Neural cell (in vitro differentiated cells): ENCODE measurements around the gene PTOV1. TPM values are rescaled to one million over a fixed set of nuclear protein-coding genes. Genes with fewer than 3 reads are reported as not detected.
A peak's percentile ranks its signal among the peaks of the same experiment; 100 is the strongest.
"Not testable (repeated sequence)": the region's sequence is repeated elsewhere in the genome, so short reads cannot be mapped to it uniquely, and the experiment has no call there.

Source experiments
- H2AFZ ChIP-seq: fragments of 200-600, 300-800 bp; sonication (generic), shearing (Covaris generic); 2 replicates; pipeline ENCODE4 v1.6.0; 2014; ENCODE audit warnings: low read depth, mild to moderate bottlenecking, antibody characterized with exemption, low read length, moderate library complexity
- H3F3A ChIP-seq: fragments of 200-600 bp; shearing (Covaris generic); 2 replicates; pipeline ENCODE4 v1.6.1; 2016; ENCODE audit warnings: mild to moderate bottlenecking, moderate library complexity, mixed read lengths, antibody characterized with exemption, low read length; ENCODE audit not compliant: insufficient read depth, poor library complexity, severe bottlenecking
- H3K27ac ChIP-seq: fragments of 200-600, 300-800 bp; sonication (generic), shearing (Covaris generic); 2 replicates; pipeline ENCODE4 v1.5.1; 2014; ENCODE audit warnings: mild to moderate bottlenecking, low read length, moderate library complexity
- H3K27me3 ChIP-seq: fragments of 300-800, 200-600 bp; sonication (generic), shearing (Covaris generic); 2 replicates; pipeline ENCODE4 v1.6.0; 2014; ENCODE audit warnings: mild to moderate bottlenecking, low read depth, low read length, moderate library complexity; ENCODE audit not compliant: insufficient read depth
- H3K36me3 ChIP-seq: fragments of 300-800, 200-600 bp; sonication (generic), shearing (Covaris generic); 2 replicates; pipeline ENCODE4 v1.5.1; 2014; ENCODE audit warnings: mild to moderate bottlenecking, antibody characterized with exemption, low read length, moderate library complexity; ENCODE audit not compliant: insufficient read depth
- H3K4me2 ChIP-seq: fragments of 300-800, 200-600 bp; sonication (generic), shearing (Covaris generic); 2 replicates; pipeline ENCODE4 v1.6.0; 2014; ENCODE audit warnings: mild to moderate bottlenecking, low read length
- H3K4me3 ChIP-seq: fragments of 300-800, 200-600 bp; sonication (generic), shearing (Covaris generic); 2 replicates; pipeline ENCODE4 v1.5.1; 2014; ENCODE audit warnings: mild to moderate bottlenecking, low read length, moderate library complexity
- H3K79me2 ChIP-seq: fragments of 200-600 bp; shearing (Covaris generic); replicated peaks from 2 replicates; pipeline ENCODE4 v1.6.0; 2014; ENCODE audit warnings: mild to moderate bottlenecking, low read length, moderate library complexity; ENCODE audit not compliant: insufficient read depth
- H3K9ac ChIP-seq: fragments of 300-800, 200-600 bp; sonication (generic), shearing (Covaris generic); 2 replicates; pipeline ENCODE4 v1.6.1; 2016; ENCODE audit warnings: mild to moderate bottlenecking, low read length, mixed read lengths
- H3K9me2 ChIP-seq: fragments of 200-600 bp; shearing (Covaris generic); 2 replicates; pipeline ENCODE4 v1.6.1; 2016; ENCODE audit warnings: mild to moderate bottlenecking, low read length, mixed read lengths; ENCODE audit not compliant: insufficient read depth
- H3K9me3 ChIP-seq: fragments of 200-600, 300-800 bp; sonication (generic), shearing (Covaris generic); 2 replicates; pipeline ENCODE4 v1.6.1; 2016; ENCODE audit warnings: mild to moderate bottlenecking, mixed run types, low read length, moderate library complexity, mixed read lengths
- H4K20me1 ChIP-seq: fragments of 200-600 bp; shearing (Covaris generic); 2 replicates; pipeline ENCODE4 v1.6.1; 2016; ENCODE audit warnings: mild to moderate bottlenecking, mixed run types; ENCODE audit not compliant: insufficient read depth
- EP300 ChIP-seq: fragments of 450-650 bp; conservative IDR thresholded peaks from 2 replicates; pipeline ENCODE4 v1.6.1; 2014; ENCODE audit warnings: antibody characterized with exemption, mild to moderate bottlenecking, moderate library complexity; ENCODE audit not compliant: poor library complexity, severe bottlenecking
- EZH2 ChIP-seq: fragments of 200-600, 300-800 bp; shearing (Covaris generic), sonication (generic); IDR thresholded peaks from 2 replicates; pipeline ENCODE4 v1.6.1; 2014; ENCODE audit warnings: antibody characterized with exemption, low read length, borderline replicate concordance, mild to moderate bottlenecking; ENCODE audit not compliant: insufficient read depth, poor library complexity, severe bottlenecking
- MXI1 ChIP-seq: fragments of 450-650 bp; conservative IDR thresholded peaks from 2 replicates; pipeline ENCODE4 v1.6.1; 2014; ENCODE audit warnings: antibody characterized with exemption, mild to moderate bottlenecking; ENCODE audit not compliant: poor library complexity, severe bottlenecking
- POLR2AphosphoS5 ChIP-seq: IDR thresholded peaks from 2 replicates; pipeline ENCODE4 v1.6.1; 2012
- RAD21 ChIP-seq: fragments of 450-650 bp; conservative IDR thresholded peaks from 2 replicates; pipeline ENCODE4 v1.6.1; 2014; ENCODE audit warnings: antibody characterized with exemption, mild to moderate bottlenecking, moderate library complexity
- SMC3 ChIP-seq: fragments of 450-650 bp; conservative IDR thresholded peaks from 2 replicates; pipeline ENCODE4 v1.6.1; 2014; ENCODE audit warnings: antibody characterized with exemption, mild to moderate bottlenecking, moderate library complexity; ENCODE audit not compliant: poor library complexity
- TAF1 ChIP-seq: IDR thresholded peaks from 2 replicates; pipeline ENCODE4 v1.6.1; 2012; ENCODE audit warnings: low read depth
- polyA plus RNA-seq: library from polyadenylated mRNA; depleted of rRNA; stranded (reverse); fragments of >200 nt; gene quantifications from 2 replicates; pipeline ENCODE4 v1.2.3, GENCODE V29; 2014
- TF ChIP-seq, protein P1 (sequence below): fragments of 450-650 bp; IDR thresholded peaks from 2 replicates; pipeline ENCODE4 v1.5.1; 2014; ENCODE audit warnings: antibody characterized with exemption, mild to moderate bottlenecking, moderate library complexity; ENCODE audit not compliant: poor library complexity, severe bottlenecking
- TF ChIP-seq, protein P2 (sequence below): IDR thresholded peaks from 2 replicates; pipeline ENCODE4 v1.6.1; 2012; ENCODE audit warnings: borderline replicate concordance

PTOV1 gene
- polyA plus RNA-seq, 1 donor from 2014 or later, result 199 TPM

DNA sequence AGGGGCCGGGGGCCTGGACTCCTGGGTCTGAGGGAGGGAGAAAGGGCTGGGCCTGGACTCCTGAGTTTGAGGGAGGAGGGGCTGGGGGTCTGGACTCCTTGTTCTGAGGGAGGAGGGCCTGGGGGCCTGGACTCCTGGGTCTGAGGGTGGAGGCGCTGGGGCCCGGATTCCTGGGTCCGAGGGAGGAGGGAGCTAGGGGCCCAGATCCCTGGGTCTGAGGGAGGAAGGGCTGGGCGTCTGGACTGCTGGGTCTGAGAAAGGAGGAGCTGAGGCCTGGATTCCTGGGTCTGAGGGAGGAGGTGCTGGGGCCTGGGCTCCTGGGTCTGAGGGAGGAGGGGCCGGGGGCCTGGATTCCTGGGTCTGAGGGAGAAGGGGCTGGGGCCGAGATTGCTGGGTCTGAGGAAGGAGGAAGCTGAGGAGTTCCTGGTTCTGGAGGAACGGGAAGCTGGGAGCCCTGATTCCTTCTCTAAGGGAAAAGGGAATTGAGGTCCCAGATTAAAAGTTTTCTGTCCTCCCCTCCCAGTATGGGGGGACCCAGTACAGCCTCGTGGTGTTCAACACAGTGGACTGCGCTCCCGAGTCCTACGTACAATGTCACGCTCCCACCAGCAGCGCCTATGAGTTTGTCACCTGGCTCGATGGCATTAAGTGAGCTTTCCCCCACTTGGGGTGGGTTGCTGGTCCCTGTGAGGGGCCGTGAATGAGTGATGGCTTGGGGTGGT lies 32.1 kb upstream of the PTOV1 start:
- H3K27me3 ChIP-seq, result no peaks in the 10 kb centered on the region
- no peaks in the 10 kb centered on the region for H3K9me2 ChIP-seq
- H4K20me1 ChIP-seq, result no peaks in the 10 kb centered on the region
- peak overlapping the region; percentile 96 for H3K27ac ChIP-seq
- peak overlapping the region; percentile 97 for H3K4me3 ChIP-seq
- H3K36me3 ChIP-seq, result no peaks in the 10 kb centered on the region
- no peaks in the 10 kb centered on the region for H3K9me3 ChIP-seq
- peak overlapping the region; percentile 89 for H3K9ac ChIP-seq
- no peak overlapping the region for H2AFZ ChIP-seq
- H3F3A ChIP-seq, result no peaks in the 10 kb centered on the region
- H3K4me2 ChIP-seq, result peak overlapping the region; percentile 82
- TF ChIP-seq TAF1, result no peak
- TF ChIP-seq POLR2AphosphoS5, result no peak
- TF ChIP-seq SMC3, result no peak
- TF ChIP-seq EP300, result no peak
- no peak for TF ChIP-seq RAD21
- TF ChIP-seq EZH2, result no peak
- no peak for TF ChIP-seq MXI1
- TF ChIP-seq, protein P1, sequence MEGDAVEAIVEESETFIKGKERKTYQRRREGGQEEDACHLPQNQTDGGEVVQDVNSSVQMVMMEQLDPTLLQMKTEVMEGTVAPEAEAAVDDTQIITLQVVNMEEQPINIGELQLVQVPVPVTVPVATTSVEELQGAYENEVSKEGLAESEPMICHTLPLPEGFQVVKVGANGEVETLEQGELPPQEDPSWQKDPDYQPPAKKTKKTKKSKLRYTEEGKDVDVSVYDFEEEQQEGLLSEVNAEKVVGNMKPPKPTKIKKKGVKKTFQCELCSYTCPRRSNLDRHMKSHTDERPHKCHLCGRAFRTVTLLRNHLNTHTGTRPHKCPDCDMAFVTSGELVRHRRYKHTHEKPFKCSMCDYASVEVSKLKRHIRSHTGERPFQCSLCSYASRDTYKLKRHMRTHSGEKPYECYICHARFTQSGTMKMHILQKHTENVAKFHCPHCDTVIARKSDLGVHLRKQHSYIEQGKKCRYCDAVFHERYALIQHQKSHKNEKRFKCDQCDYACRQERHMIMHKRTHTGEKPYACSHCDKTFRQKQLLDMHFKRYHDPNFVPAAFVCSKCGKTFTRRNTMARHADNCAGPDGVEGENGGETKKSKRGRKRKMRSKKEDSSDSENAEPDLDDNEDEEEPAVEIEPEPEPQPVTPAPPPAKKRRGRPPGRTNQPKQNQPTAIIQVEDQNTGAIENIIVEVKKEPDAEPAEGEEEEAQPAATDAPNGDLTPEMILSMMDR, result no peak
- H3K79me2 ChIP-seq, result peaks cover 22% of the 10 kb centered on the region

DNA sequence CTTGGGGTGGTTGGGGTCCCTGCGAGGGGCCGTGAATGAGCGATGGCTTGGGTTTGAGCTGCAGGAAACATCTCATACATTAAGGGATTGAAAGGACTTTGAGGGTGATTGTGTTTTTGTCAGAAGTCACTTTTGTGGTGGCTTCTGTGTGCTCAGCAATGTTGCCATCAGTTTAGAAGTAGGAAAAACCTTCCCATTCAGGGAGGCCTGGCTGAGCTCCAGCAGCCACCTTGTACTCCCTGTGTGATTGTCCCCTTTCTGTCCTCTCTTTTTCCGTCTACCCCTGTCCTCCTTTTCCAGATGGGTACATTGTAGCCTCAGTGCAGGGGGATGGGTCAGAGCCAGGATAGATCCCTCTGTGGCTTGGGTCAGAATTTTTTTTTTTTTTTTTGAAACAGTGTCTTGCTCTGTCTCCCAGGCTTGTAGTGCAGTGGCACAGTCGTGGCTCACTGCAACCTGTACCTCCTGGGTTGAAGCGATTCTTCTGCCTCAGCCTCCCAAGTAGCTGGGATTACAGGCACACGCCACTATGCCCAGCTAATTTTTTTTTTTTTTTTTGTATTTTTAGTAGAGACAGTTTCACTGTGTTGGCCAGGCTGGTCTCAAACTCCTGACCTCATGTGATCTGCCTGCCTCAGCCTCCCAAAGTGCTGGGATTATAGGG lies 31.4 kb upstream of the PTOV1 start:
- Histone ChIP-seq H3K9ac (peak overlapping the region; percentile 89), H3K4me3 (peak overlapping the region; percentile 97), H3K4me2 (peak overlapping the region; percentile 82), H3K79me2 (peaks cover 26% of the 10 kb centered on the region)
- not testable (repeated sequence) for H3K9me2 ChIP-seq, H3F3A ChIP-seq, H3K27me3 ChIP-seq, H4K20me1 ChIP-seq, H3K9me3 ChIP-seq, H3K36me3 ChIP-seq, H3K27ac ChIP-seq, H2AFZ ChIP-seq

DNA sequence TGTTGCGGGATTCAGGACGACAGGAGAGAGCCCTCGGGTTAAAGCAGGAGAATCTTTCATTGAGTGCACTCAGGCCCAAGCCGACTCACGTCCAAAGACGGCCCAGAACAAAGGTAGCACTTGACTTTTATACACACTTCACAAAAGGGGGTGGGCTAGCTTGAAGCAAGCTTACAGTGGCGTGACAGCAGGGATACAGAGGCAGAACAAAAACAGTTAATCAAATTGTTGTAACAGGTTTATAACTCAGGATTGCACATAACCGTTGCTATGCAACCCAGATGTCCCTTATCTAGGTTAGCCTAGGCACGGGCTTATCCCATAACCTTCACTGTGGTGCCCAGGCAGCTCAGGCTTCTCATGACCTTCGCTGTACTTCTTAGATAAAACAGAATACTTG lies 30.8 kb upstream of the PTOV1 start:
- no peak overlapping the region for H3K27ac ChIP-seq
- H3K79me2 ChIP-seq, result peaks cover 26% of the 10 kb centered on the region

More for the DNA sequence above, 30.8 kb upstream of the PTOV1 start:
- no peak for TF ChIP-seq EP300
- no peak for TF ChIP-seq MXI1
- no peak for TF ChIP-seq TAF1
- TF ChIP-seq, protein P2, sequence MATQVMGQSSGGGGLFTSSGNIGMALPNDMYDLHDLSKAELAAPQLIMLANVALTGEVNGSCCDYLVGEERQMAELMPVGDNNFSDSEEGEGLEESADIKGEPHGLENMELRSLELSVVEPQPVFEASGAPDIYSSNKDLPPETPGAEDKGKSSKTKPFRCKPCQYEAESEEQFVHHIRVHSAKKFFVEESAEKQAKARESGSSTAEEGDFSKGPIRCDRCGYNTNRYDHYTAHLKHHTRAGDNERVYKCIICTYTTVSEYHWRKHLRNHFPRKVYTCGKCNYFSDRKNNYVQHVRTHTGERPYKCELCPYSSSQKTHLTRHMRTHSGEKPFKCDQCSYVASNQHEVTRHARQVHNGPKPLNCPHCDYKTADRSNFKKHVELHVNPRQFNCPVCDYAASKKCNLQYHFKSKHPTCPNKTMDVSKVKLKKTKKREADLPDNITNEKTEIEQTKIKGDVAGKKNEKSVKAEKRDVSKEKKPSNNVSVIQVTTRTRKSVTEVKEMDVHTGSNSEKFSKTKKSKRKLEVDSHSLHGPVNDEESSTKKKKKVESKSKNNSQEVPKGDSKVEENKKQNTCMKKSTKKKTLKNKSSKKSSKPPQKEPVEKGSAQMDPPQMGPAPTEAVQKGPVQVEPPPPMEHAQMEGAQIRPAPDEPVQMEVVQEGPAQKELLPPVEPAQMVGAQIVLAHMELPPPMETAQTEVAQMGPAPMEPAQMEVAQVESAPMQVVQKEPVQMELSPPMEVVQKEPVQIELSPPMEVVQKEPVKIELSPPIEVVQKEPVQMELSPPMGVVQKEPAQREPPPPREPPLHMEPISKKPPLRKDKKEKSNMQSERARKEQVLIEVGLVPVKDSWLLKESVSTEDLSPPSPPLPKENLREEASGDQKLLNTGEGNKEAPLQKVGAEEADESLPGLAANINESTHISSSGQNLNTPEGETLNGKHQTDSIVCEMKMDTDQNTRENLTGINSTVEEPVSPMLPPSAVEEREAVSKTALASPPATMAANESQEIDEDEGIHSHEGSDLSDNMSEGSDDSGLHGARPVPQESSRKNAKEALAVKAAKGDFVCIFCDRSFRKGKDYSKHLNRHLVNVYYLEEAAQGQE, result no peak
- TF ChIP-seq POLR2AphosphoS5, result no peak
- TF ChIP-seq EZH2, result no peak
- TF ChIP-seq RAD21, result no peak
- TF ChIP-seq, protein P1, result no peak
- TF ChIP-seq SMC3, result no peak
- Histone ChIP-seq H2AFZ (no peak overlapping the region), H3K36me3 (no peaks in the 10 kb centered on the region), H3K9ac (no peak overlapping the region), H3K9me3 (no peaks in the 10 kb centered on the region), H3K4me3 (no peak overlapping the region), H3K4me2 (no peak overlapping the region), H4K20me1 (no peaks in the 10 kb centered on the region), H3K27me3 (no peaks in the 10 kb centered on the region), H3K9me2 (no peaks in the 10 kb centered on the region), H3F3A (no peaks in the 10 kb centered on the region)
